Hematopoietic multipotent progenitor cell treated with erythropoietin and hydrocortisone succinate and interleukin-3 and kit ligand, for 6 days (in vitro differentiated cells): Measurements from ENCODE around the gene RNF125.
"Not testable (repeated sequence)": the region's sequence is repeated elsewhere in the genome, so short reads cannot be mapped to it uniquely, and the experiment has no call there.

Source experiments
- DNase-seq: peaks from one replicate; pipeline ENCODE4 v3.0.0-alpha.2; 2015

RNF125 gene

GRCh38 chr18:32018331-32019250, at the start of gene RNF125:
TSS of gene RNF125 (plus strand) at chr18:32018825. CDS start at chr18:32018864, 39 bp downstream.
- peak; percentile 90 for DNase-seq

GRCh38 chr18:31970617-31971016, 48.0 kb upstream of the RNF125 start:
- no peak for DNase-seq

GRCh38 chr18:31973929-31974546, 44.6 kb upstream of the RNF125 start:
- peak; percentile 37 for DNase-seq

- no peak for DNase-seq
Observed at GRCh38 chr18:31976242-31976641, 42.4 kb upstream of the RNF125 start.

GRCh38 chr18:31977270-31977872, 41.3 kb upstream of the RNF125 start:
- DNase-seq: peak; percentile 69

- no peak for DNase-seq
Observed at GRCh38 chr18:31978616-31979015, 40.0 kb upstream of the RNF125 start.

GRCh38 chr18:31979714-31980113, 38.9 kb upstream of the RNF125 start:
- no peak for DNase-seq

GRCh38 chr18:31980863-31981262, 37.8 kb upstream of the RNF125 start:
- DNase-seq: no peak

- no peak for DNase-seq
Observed at GRCh38 chr18:31983020-31983419, 35.6 kb upstream of the RNF125 start.

GRCh38 chr18:31983976-31984375, 34.6 kb upstream of the RNF125 start:
- DNase-seq: no peak

GRCh38 chr18:31990823-31991222, 27.8 kb upstream of the RNF125 start:
- no peak for DNase-seq

GRCh38 chr18:31996007-31996406, 22.6 kb upstream of the RNF125 start:
- DNase-seq: no peak

GRCh38 chr18:31998880-31999412, 19.7 kb upstream of the RNF125 start:
- DNase-seq: no peak

- DNase-seq: not testable (repeated sequence)
Observed at GRCh38 chr18:32001141-32001540, 17.5 kb upstream of the RNF125 start.

- DNase-seq: not testable (repeated sequence)
Observed at GRCh38 chr18:32003822-32004221, 14.8 kb upstream of the RNF125 start.

GRCh38 chr18:32010124-32010721, 8.4 kb upstream of the RNF125 start:
- DNase-seq: no peak

GRCh38 chr18:32011193-32011592, 7.4 kb upstream of the RNF125 start:
- no peak for DNase-seq

GRCh38 chr18:32019251-32019948, 775 bp downstream of the RNF125 start:
- DNase-seq: peak; percentile 69

GRCh38 chr18:32019949-32020625, 1.5 kb downstream of the RNF125 start:
- peak; percentile 59 for DNase-seq

- DNase-seq: no peak
Observed at GRCh38 chr18:32021756-32022564, 3.3 kb downstream of the RNF125 start.

- DNase-seq: no peak
Observed at GRCh38 chr18:32025744-32026143, 7.1 kb downstream of the RNF125 start.
